ENCODE results near the gene TMEM273. TPM values are rescaled to one million over a fixed set of nuclear protein-coding genes. Genes with fewer than 3 reads are reported as not detected.
"Not testable (repeated sequence)": the region's sequence is repeated elsewhere in the genome, so short reads cannot be mapped to it uniquely, and the experiment has no call there.

Gene TMEM273
- total RNA-seq, 2 donors from 2014 or later: 1.1 to 13.0 TPM

DNA sequence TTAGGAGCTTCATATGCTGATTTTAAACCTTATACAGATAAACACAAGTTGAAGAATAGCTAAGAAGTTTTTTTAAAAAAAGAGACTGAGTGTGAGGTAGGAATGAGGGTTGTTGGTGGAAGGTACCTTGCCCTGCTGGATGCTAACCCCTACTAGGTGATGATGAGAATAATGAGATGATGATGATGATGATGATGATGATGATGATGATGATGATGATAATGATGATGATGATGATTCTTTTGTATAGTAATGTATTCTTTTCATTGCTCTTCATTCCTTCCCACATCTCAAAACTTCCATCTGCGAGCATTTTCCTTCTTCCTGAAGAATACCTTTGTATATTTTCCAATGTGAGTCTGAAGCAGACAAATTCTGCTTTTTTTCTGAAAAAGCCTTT is 14.1 kb upstream of the TMEM273 start:
- H3K9me3 ChIP-seq: no peaks in the 10 kb centered on the region
- H3K4me1 ChIP-seq (replicated peaks): no peaks in the 10 kb centered on the region
- intact Hi-C loops (cut with DNase I): no loop called here
- 89% methylated on average over 1 of the region's 1 CpG for WGBS
- no peak for DNase-seq (ENCODE audit: low spot score)
- H3K27me3 ChIP-seq (replicated peaks; ENCODE audit: insufficient read depth): no peaks in the 10 kb centered on the region
- no peaks in the 10 kb centered on the region for H3K36me3 ChIP-seq
- no peak overlapping the region for H3K4me3 ChIP-seq
- TF ChIP-seq, protein P1, sequence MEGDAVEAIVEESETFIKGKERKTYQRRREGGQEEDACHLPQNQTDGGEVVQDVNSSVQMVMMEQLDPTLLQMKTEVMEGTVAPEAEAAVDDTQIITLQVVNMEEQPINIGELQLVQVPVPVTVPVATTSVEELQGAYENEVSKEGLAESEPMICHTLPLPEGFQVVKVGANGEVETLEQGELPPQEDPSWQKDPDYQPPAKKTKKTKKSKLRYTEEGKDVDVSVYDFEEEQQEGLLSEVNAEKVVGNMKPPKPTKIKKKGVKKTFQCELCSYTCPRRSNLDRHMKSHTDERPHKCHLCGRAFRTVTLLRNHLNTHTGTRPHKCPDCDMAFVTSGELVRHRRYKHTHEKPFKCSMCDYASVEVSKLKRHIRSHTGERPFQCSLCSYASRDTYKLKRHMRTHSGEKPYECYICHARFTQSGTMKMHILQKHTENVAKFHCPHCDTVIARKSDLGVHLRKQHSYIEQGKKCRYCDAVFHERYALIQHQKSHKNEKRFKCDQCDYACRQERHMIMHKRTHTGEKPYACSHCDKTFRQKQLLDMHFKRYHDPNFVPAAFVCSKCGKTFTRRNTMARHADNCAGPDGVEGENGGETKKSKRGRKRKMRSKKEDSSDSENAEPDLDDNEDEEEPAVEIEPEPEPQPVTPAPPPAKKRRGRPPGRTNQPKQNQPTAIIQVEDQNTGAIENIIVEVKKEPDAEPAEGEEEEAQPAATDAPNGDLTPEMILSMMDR (IDR thresholded peaks at IDR 0.05): no peak
- TF ChIP-seq POLR2AphosphoS5 (IDR thresholded peaks at IDR 0.05) (no peak), POLR2A (IDR thresholded peaks at IDR 0.05) (no peak)
- H3K27ac ChIP-seq: no peak overlapping the region

DNA sequence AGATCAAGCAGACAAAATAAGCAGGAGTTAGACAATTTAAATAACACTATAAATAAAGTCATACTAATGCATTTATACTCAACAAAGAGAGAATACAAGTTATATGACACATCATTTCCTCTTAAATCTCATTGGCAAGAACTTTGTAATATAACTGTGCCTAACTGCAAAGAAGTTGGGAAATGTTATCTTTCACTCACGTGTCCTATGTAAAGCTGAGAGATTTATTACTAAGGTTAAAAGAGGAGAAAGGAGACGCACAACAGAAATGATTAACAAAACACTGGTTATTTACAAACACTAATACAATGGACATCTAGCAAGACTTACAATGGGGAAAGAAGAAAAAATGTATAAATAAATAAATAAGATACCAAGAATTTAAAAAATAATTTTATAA is 12.7 kb upstream of the TMEM273 start:
- Histone ChIP-seq H3K27me3 (replicated peaks; ENCODE audit: insufficient read depth) (no peaks in the 10 kb centered on the region), H3K4me1 (replicated peaks) (no peaks in the 10 kb centered on the region), H3K4me3 (no peak overlapping the region), H3K36me3 (no peaks in the 10 kb centered on the region), H3K9me3 (no peaks in the 10 kb centered on the region), H3K27ac (no peak overlapping the region)
- 25% methylated on average over 2 of the region's 2 CpGs for WGBS
- intact Hi-C loops (cut with DNase I): no loop called here
- TF ChIP-seq POLR2AphosphoS5 (IDR thresholded peaks at IDR 0.05): no peak
- TF ChIP-seq POLR2A (IDR thresholded peaks at IDR 0.05): no peak
- TF ChIP-seq, protein P1 (IDR thresholded peaks at IDR 0.05): no peak
- no peak for DNase-seq (ENCODE audit: low spot score)

DNA sequence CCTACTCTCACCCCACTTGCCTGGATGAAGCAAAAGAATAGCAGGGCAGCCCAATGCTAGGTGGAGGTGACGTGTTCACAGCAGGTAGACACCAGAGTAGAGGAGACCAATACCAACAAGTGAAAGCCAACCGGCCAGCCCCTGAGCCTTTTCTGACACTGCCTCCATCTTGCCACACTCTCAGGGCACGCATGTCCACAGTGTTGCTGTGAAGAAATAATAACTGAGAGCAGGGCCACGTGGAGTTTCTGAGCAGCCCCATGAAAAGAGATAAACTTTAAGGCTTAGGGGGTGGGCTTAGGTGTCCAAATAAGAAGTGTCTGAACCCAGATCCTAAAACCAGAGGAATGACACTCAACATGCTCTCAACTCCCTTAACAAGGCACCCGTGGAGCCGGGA is 9.0 kb upstream of the TMEM273 start:
- TF ChIP-seq, protein P1 (IDR thresholded peaks at IDR 0.05): no peak
- TF ChIP-seq POLR2AphosphoS5 (IDR thresholded peaks at IDR 0.05): no peak
- no peak for TF ChIP-seq POLR2A (IDR thresholded peaks at IDR 0.05)
- DNase-seq (ENCODE audit: low spot score): no peak
- WGBS: 89% methylated on average over 6 of the region's 6 CpGs
- no peak overlapping the region for H3K4me3 ChIP-seq
- H3K4me1 ChIP-seq (replicated peaks): no peaks in the 10 kb centered on the region
- no peaks in the 10 kb centered on the region for H3K9me3 ChIP-seq
- intact Hi-C loops (cut with DNase I): no loop called here
- no peaks in the 10 kb centered on the region for H3K27me3 ChIP-seq (replicated peaks; ENCODE audit: insufficient read depth)
- H3K36me3 ChIP-seq: no peaks in the 10 kb centered on the region
- no peak overlapping the region for H3K27ac ChIP-seq

DNA sequence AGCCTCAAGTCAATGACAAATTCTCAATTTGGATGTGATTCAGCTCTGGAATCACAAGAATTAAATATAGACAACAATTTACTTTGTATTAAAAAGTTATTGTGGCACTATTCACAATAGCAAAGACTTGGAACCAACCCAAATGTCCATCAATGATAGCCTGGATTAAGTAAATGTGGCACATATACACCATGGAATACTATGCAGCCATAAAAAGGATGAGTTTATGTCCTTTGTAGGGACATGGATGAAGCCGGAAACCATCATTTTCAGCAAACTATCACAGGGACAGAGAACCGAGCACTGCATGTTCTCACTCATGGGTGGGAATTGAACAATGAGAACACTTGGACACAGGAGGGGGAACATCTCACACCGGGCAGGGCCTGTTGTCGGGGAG is 7.7 kb upstream of the TMEM273 start:
- H3K4me3 ChIP-seq; H3K27me3 ChIP-seq (replicated peaks; ENCODE audit: insufficient read depth); intact Hi-C loops (cut with DNase I); H3K27ac ChIP-seq; H3K4me1 ChIP-seq (replicated peaks); H3K9me3 ChIP-seq; DNase-seq (ENCODE audit: low spot score); H3K36me3 ChIP-seq: not testable (repeated sequence)
- 97% methylated on average over 4 of the region's 4 CpGs for WGBS

DNA sequence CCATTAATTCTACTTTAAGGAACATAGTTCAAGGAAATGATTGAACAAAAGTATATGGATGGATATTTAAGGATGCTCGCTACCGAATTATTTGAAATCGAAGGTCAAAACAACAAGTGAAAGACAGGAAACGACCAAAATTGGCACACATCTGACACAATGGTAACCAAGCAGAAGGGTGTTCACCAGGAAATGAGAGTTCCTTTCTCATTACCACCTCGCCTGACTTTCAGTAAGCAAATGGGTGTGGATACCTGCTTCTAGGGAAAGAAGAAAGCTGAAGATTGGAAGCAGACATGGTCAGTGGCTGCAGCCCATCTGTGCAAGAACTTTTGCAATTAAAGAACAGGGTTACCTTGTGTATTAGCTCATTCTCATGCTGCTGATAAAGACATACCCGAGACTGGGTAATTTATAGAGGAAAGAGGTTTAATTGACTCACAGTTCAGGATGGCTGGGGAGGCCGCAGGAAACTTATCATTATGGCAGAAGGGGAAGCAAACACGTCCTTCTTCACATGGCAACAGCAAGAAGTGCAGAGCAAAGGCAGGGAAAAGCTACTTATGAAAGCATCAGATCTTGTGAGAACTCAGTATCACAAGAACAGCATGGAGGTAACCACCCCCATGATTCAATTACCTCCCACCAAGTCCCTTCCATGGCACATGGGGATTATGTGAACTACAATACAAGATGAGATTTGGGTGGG is 6.2 kb upstream of the TMEM273 start:
- no peak for DNase-seq (ENCODE audit: low spot score)
- Histone ChIP-seq H3K4me3 (no peak overlapping the region), H3K9me3 (no peaks in the 10 kb centered on the region), H3K27ac (no peak overlapping the region), H3K4me1 (replicated peaks) (no peaks in the 10 kb centered on the region), H3K36me3 (no peaks in the 10 kb centered on the region), H3K27me3 (replicated peaks; ENCODE audit: insufficient read depth) (no peaks in the 10 kb centered on the region)
- intact Hi-C loops (cut with DNase I): no loop called here
- TF ChIP-seq POLR2A (IDR thresholded peaks at IDR 0.05) (no peak), POLR2AphosphoS5 (IDR thresholded peaks at IDR 0.05) (no peak)
- TF ChIP-seq, protein P1 (IDR thresholded peaks at IDR 0.05): no peak
- WGBS: 69% methylated on average over 8 of the region's 8 CpGs
